MM.1S (cell line): ENCODE measurements around the gene NEBL.

Source experiments
- DNase-seq: peaks from one replicate; pipeline ENCODE4 v3.0.0-alpha.2; 2015
- H2AFZ ChIP-seq: fragments of 300-600 bp; sonication (generic); 2 replicates; pipeline ENCODE4 v1.6.0; 2016; ENCODE audit warnings: antibody characterized with exemption, low read length
- H3F3A ChIP-seq: fragments of 300-600 bp; sonication (generic); 2 replicates; pipeline ENCODE4 v1.6.1; 2016; ENCODE audit warnings: mild to moderate bottlenecking, antibody characterized with exemption, low read length, moderate library complexity, mixed read lengths; ENCODE audit not compliant: insufficient read depth
- H3K27ac ChIP-seq: fragments of 300-600 bp; sonication (generic); 2 replicates; pipeline ENCODE4 v1.5.1; 2016; ENCODE audit warnings: mild to moderate bottlenecking, low read length
- H3K27me3 ChIP-seq: fragments of 300-600 bp; sonication (generic); replicated peaks from 2 replicates; pipeline ENCODE4 v1.6.0; 2016; ENCODE audit warnings: low read length; ENCODE audit not compliant: insufficient read depth
- H3K36me3 ChIP-seq: fragments of 300-600 bp; sonication (generic); replicated peaks from 2 replicates; pipeline ENCODE4 v1.6.1; 2016; ENCODE audit warnings: mild to moderate bottlenecking, low read length, mixed read lengths; ENCODE audit not compliant: insufficient read depth
- H3K4me1 ChIP-seq: fragments of 300-600 bp; sonication (generic); 2 replicates; pipeline ENCODE4 v1.6.1; 2016; ENCODE audit warnings: low read length, mixed read lengths
- H3K4me2 ChIP-seq: fragments of 300-600 bp; sonication (generic); 2 replicates; pipeline ENCODE4 v1.6.0; 2016; ENCODE audit warnings: low read depth, low read length
- H3K4me3 ChIP-seq: fragments of 300-600 bp; sonication (generic); 2 replicates; pipeline ENCODE4 v1.5.1; 2016; ENCODE audit warnings: low read length, mixed read lengths
- H3K79me2 ChIP-seq: fragments of 300-600 bp; sonication (generic); 2 replicates; pipeline ENCODE4 v1.6.1; 2016; ENCODE audit warnings: mixed run types, low read length, mixed read lengths
- H3K9ac ChIP-seq: fragments of 300-600 bp; sonication (generic); 2 replicates; pipeline ENCODE4 v1.6.1; 2016; ENCODE audit warnings: low read length, mixed read lengths
- H3K9me2 ChIP-seq: fragments of 300-600 bp; sonication (generic); replicated peaks from 2 replicates; pipeline ENCODE4 v1.6.1; 2016; ENCODE audit warnings: mild to moderate bottlenecking, low read length, mixed read lengths; ENCODE audit not compliant: insufficient read depth
- H3K9me3 ChIP-seq: fragments of 300-600 bp; sonication (generic); replicated peaks from 2 replicates; pipeline ENCODE4 v1.6.1; 2016; ENCODE audit warnings: mild to moderate bottlenecking, low read length, mixed read lengths; ENCODE audit not compliant: insufficient read depth
- H4K20me1 ChIP-seq: fragments of 300-600 bp; sonication (generic); 2 replicates; pipeline ENCODE4 v1.6.1; 2016; ENCODE audit warnings: mild to moderate bottlenecking, low read length, moderate library complexity, mixed read lengths; ENCODE audit not compliant: insufficient read depth
- EZH2 ChIP-seq: fragments of 300-600 bp; sonication (generic); optimal IDR thresholded peaks from 2 replicates; pipeline ENCODE3; 2017; ENCODE audit warnings: low read depth, mild to moderate bottlenecking, antibody characterized with exemption, low read length, mixed read lengths
- EZH2phosphoT487 ChIP-seq: fragments of 300-600 bp; sonication (generic); IDR thresholded peaks from 2 replicates; pipeline ENCODE4 v1.6.1; 2018; ENCODE audit warnings: antibody characterized with exemption, low read length
- TF ChIP-seq, protein P1 (sequence below): fragments of 300-600 bp; sonication (generic); IDR thresholded peaks from 2 replicates; pipeline ENCODE4 v1.5.1; 2016; ENCODE audit warnings: antibody characterized with exemption, low read length, mixed read lengths

Gene NEBL

DNA sequence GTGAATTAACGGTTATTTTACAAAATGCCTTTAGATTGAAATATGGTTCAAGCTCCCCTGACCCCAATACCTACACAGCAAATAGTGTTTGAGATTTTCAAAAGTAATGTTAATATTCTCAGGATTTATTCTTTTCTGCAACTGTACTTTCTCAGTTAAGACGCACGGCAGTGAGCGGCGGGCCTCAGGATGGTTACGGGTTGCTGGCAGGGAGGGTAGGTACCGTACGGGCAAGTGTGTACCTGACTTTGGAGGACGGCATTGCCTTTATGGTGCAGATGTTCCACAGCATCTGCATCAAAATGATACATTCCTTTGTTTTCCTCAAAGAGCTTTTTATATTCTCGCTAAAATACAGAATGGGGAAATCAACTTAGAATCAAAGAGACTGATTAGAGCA is 44.8 kb downstream of the NEBL start:
- no peak overlapping the region for H2AFZ ChIP-seq
- H3K4me1 ChIP-seq: no peaks in the 10 kb centered on the region
- no peaks in the 10 kb centered on the region for H3F3A ChIP-seq
- TF ChIP-seq, protein P1, sequence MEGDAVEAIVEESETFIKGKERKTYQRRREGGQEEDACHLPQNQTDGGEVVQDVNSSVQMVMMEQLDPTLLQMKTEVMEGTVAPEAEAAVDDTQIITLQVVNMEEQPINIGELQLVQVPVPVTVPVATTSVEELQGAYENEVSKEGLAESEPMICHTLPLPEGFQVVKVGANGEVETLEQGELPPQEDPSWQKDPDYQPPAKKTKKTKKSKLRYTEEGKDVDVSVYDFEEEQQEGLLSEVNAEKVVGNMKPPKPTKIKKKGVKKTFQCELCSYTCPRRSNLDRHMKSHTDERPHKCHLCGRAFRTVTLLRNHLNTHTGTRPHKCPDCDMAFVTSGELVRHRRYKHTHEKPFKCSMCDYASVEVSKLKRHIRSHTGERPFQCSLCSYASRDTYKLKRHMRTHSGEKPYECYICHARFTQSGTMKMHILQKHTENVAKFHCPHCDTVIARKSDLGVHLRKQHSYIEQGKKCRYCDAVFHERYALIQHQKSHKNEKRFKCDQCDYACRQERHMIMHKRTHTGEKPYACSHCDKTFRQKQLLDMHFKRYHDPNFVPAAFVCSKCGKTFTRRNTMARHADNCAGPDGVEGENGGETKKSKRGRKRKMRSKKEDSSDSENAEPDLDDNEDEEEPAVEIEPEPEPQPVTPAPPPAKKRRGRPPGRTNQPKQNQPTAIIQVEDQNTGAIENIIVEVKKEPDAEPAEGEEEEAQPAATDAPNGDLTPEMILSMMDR: no peak
- TF ChIP-seq EZH2phosphoT487 (no peak), EZH2 (no peak)
- no peak overlapping the region for H3K4me3 ChIP-seq
- no peaks in the 10 kb centered on the region for H3K27me3 ChIP-seq
- H3K9ac ChIP-seq: no peak overlapping the region
- H3K4me2 ChIP-seq: no peak overlapping the region
- H3K9me3 ChIP-seq: no peaks in the 10 kb centered on the region
- no peak overlapping the region for H3K27ac ChIP-seq
- H4K20me1 ChIP-seq: no peaks in the 10 kb centered on the region
- H3K36me3 ChIP-seq: no peaks in the 10 kb centered on the region
- no peaks in the 10 kb centered on the region for H3K79me2 ChIP-seq
- DNase-seq: no peak
- no peaks in the 10 kb centered on the region for H3K9me2 ChIP-seq

DNA sequence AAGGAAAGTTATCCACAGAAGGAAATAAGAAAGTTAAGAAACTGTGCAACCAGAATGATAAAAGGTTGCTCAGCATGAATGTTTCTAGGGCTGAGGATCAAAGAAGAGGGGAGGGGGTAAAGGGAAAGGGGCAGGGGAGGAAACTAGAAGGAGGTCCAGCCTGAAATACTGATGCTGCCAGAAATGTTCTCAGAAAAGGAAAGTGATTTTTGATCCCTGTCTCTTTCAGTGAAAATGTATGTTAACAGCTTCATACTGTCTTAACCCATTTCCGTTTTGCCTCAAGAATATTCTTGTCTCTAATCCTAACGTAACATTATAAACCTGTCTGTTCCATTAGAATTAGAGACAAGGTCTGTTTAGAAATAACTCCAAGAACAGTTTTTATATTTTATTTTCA is 49.6 kb downstream of the NEBL start:
- Histone ChIP-seq H3K27ac (no peak overlapping the region), H3K4me2 (no peak overlapping the region), H3K9ac (no peak overlapping the region), H3K79me2 (no peaks in the 10 kb centered on the region), H3F3A (no peaks in the 10 kb centered on the region), H3K9me2 (no peaks in the 10 kb centered on the region), H3K4me3 (no peak overlapping the region), H3K9me3 (no peaks in the 10 kb centered on the region), H2AFZ (no peak overlapping the region), H3K27me3 (no peaks in the 10 kb centered on the region), H4K20me1 (no peaks in the 10 kb centered on the region), H3K4me1 (no peaks in the 10 kb centered on the region), H3K36me3 (no peaks in the 10 kb centered on the region)
- TF ChIP-seq, protein P1: no peak
- TF ChIP-seq EZH2phosphoT487 (no peak), EZH2 (no peak)
- DNase-seq: no peak

DNA sequence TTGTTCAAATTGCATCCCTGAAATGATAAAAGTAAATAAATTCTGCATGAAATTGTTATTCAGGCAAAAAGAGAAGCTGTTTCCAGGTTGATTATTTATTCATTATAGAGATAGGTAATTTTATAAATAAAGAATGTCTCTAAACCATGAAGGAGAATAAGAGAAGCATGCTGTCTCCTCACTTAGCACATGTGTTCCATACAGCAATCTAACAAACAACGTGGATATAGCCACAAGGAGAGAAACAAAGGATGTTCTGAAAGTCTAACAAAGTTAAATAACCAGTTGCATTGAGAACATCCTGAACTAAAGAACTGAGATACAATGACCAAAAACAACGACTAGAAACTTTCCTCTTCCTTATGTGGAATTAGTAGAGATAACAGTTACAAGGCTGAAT is 50.8 kb downstream of the NEBL start:
- TF ChIP-seq EZH2phosphoT487 (no peak), EZH2 (no peak)
- TF ChIP-seq, protein P1: no peak
- Histone ChIP-seq H3F3A (no peaks in the 10 kb centered on the region), H3K27ac (no peak overlapping the region), H3K27me3 (no peaks in the 10 kb centered on the region), H3K79me2 (no peaks in the 10 kb centered on the region), H3K9me2 (no peaks in the 10 kb centered on the region), H3K9ac (no peak overlapping the region), H3K9me3 (no peaks in the 10 kb centered on the region), H2AFZ (no peak overlapping the region), H3K4me1 (no peaks in the 10 kb centered on the region), H3K4me3 (no peak overlapping the region), H3K4me2 (no peak overlapping the region), H3K36me3 (no peaks in the 10 kb centered on the region), H4K20me1 (no peaks in the 10 kb centered on the region)
- no peak for DNase-seq
